Muscle of leg (tissue), 11 donors: ENCODE results near the gene ZDHHC11. TPM values are rescaled to one million over a fixed set of nuclear protein-coding genes. Genes with fewer than 3 reads are reported as not detected.
"Not testable (repeated sequence)": the region's sequence is repeated elsewhere in the genome, so short reads cannot be mapped to it uniquely, and the experiment has no call there.

Source experiments
- DNase-seq: peaks from one replicate; pipeline ENCODE4 v3.0.0; 2013
- H3K27ac ChIP-seq: one replicate; pipeline ENCODE4 v1.5.1; 2013; ENCODE audit warnings: mild to moderate bottlenecking, low read length, control low read depth
- H3K27me3 ChIP-seq: one replicate; pipeline ENCODE4 v1.6.1; 2013; ENCODE audit warnings: low read length; ENCODE audit not compliant: control insufficient read depth, insufficient read depth
- H3K36me3 ChIP-seq: one replicate; pipeline ENCODE4 v1.6.1; 2013; ENCODE audit warnings: low read length; ENCODE audit not compliant: control insufficient read depth, insufficient read depth
- H3K4me1 ChIP-seq: one replicate; pipeline ENCODE4 v1.6.1; 2013; ENCODE audit warnings: low read length; ENCODE audit not compliant: control insufficient read depth, insufficient read depth
- H3K4me3 ChIP-seq: one replicate; pipeline ENCODE4 v1.5.1; 2013; ENCODE audit warnings: low read length, control low read depth
- H3K9me3 ChIP-seq: replicated peaks from 2 replicates; pipeline ENCODE4 v1.6.1; 2013; ENCODE audit warnings: low read depth, low read length; ENCODE audit not compliant: control insufficient read depth
- WGBS: methylation state at CpG from one replicate; pipeline ENCODE4 v1.1.5; 2013; ENCODE audit warnings: missing lambda C conversion rate; ENCODE audit not compliant: insufficient coverage; 5-methylcytosine and 5-hydroxymethylcytosine counted together
- polyA plus RNA-seq, 8 donors: library from polyadenylated mRNA; unstranded; fragments of 120-200 nt; gene quantifications; one replicate each; pipeline versions ENCODE4 v1.2.1 to v1.2.3, GENCODE V29; 2013; ENCODE audit warnings: inconsistent platforms in 1 of 8, low replicate concordance in 1 of 8; ENCODE audit not compliant: insufficient read length in 8 of 8, insufficient read depth in 1 of 8
- total RNA-seq: library from RNA; stranded (reverse); fragments of 120-200 nt; gene quantifications from one replicate; pipeline ENCODE4 v1.2.4, GENCODE V29; 2013

The ZDHHC11 gene
- total and polyA plus RNA-seq, 9 donors = 2.8 to 24.9 (median 10.5) TPM

GRCh38 chr5:878677-879076, 27.9 kb upstream of the ZDHHC11 start:
- H3K36me3 ChIP-seq = peaks cover 68% of the 10 kb centered on the region
- no CpG with 5 or more reads among the region's 8 CpGs for WGBS

DNA sequence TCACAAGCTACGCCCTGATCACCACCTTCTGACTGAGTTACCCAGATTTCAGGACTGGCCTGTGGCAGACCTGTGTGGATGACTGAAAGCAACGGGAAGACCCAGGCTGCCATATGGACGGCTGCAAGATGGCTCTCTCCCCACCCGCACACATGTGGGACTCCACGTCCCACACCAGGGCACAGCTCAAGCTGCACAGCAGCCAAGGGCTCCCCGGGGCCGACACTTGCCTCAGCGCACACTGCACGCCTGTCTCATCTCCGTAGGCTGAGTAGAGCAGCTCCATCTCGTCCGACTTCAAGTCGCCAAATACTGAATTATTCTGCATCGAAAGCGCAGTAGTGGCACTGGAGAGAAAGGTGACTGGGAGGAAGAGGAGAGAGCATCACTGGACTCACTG, 27.3 kb upstream of the ZDHHC11 start:
- Histone ChIP-seq H3K9me3 (no peaks in the 10 kb centered on the region), H3K36me3 (peaks cover 68% of the 10 kb centered on the region), H3K27me3 (no peaks in the 10 kb centered on the region), H3K27ac (no peak overlapping the region), H3K4me1 (no peaks in the 10 kb centered on the region), H3K4me3 (no peak overlapping the region)
- DNase-seq = no peak
- WGBS = 92% methylated on average over 15 of the region's 15 CpGs

More at GRCh38 chr5:878677-879076, 27.9 kb upstream of the ZDHHC11 start:
- not testable (repeated sequence) for H3K4me3 ChIP-seq, DNase-seq, H3K4me1 ChIP-seq, H3K27ac ChIP-seq, H3K27me3 ChIP-seq, H3K9me3 ChIP-seq

DNA sequence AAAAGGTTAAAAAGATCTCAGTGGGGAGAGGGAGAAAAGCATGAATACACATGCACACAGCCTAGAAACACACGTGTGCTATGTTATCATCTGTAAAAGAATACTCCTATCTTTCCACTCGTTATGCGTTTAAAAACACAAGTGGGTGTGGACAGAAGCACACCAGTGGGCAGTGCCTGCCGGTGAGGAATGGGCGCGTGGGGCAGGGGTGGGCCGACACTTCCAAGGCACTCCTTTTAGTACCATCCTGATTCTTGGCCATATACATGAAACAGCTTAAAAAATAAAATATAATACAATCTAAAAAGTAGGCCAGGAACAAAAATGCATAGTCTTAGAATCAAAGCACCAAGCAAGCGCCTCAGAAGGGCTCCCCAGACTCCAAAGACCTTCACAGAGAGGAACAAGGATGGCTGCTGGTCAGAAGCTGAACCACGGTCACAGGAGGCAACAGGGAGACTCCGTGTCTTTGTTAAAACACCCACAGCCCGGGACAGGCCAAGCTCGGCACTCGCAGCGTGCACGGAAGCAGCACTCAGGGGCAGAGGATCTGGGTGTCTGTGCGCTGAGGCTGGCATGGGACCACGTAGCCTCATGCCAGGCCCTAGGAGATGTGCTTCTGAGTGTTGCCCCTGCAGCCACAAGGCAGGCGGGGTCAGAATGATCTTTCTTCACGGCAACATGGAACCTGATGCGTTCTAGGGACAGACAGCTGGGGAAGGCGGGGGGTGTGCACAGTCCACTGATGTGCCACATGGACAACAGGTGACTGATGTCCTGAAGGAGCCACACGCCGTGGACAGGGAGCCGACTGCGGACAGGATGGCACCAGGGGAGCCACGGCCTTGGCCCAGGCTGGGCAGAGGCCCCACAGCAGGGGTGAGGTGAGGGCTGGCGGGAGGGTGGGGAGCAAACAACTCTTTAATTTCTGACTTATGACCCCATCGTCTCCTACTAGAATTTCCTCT, 25.9 kb upstream of the ZDHHC11 start:
- DNase-seq = no peak
- 89% methylated on average over 22 of the region's 28 CpGs for WGBS
- no peak overlapping the region for H3K4me3 ChIP-seq
- no peaks in the 10 kb centered on the region for H3K4me1 ChIP-seq
- peaks cover 66% of the 10 kb centered on the region for H3K36me3 ChIP-seq
- H3K27ac ChIP-seq = no peak overlapping the region
- H3K27me3 ChIP-seq = no peaks in the 10 kb centered on the region
- no peaks in the 10 kb centered on the region for H3K9me3 ChIP-seq

GRCh38 chr5:875931-876330, 25.1 kb upstream of the ZDHHC11 start:
- Histone ChIP-seq H3K27ac (no peak overlapping the region), H3K36me3 (peaks cover 67% of the 10 kb centered on the region), H3K27me3 (no peaks in the 10 kb centered on the region), H3K4me1 (no peaks in the 10 kb centered on the region), H3K4me3 (no peak overlapping the region), H3K9me3 (no peaks in the 10 kb centered on the region)
- WGBS = 90% methylated on average over 24 of the region's 24 CpGs
- DNase-seq = no peak

- Histone ChIP-seq H3K4me3 (no peak overlapping the region), H3K9me3 (no peaks in the 10 kb centered on the region), H3K4me1 (no peaks in the 10 kb centered on the region), H3K27me3 (no peaks in the 10 kb centered on the region), H3K36me3 (peaks cover 88% of the 10 kb centered on the region), H3K27ac (no peak overlapping the region)
- no peak for DNase-seq
- WGBS = 79% methylated on average over 8 of the region's 8 CpGs
These were observed 22.5 kb upstream of the ZDHHC11 start for GRCh38 chr5:873328-873727.

GRCh38 chr5:872301-872700, 21.5 kb upstream of the ZDHHC11 start:
- no peak for DNase-seq
- H3K4me3 ChIP-seq = no peak overlapping the region
- no peaks in the 10 kb centered on the region for H3K27me3 ChIP-seq
- 77% methylated on average over 10 of the region's 10 CpGs for WGBS
- peaks cover 88% of the 10 kb centered on the region for H3K36me3 ChIP-seq
- H3K27ac ChIP-seq = no peak overlapping the region
- no peaks in the 10 kb centered on the region for H3K4me1 ChIP-seq
- H3K9me3 ChIP-seq = no peaks in the 10 kb centered on the region

DNA sequence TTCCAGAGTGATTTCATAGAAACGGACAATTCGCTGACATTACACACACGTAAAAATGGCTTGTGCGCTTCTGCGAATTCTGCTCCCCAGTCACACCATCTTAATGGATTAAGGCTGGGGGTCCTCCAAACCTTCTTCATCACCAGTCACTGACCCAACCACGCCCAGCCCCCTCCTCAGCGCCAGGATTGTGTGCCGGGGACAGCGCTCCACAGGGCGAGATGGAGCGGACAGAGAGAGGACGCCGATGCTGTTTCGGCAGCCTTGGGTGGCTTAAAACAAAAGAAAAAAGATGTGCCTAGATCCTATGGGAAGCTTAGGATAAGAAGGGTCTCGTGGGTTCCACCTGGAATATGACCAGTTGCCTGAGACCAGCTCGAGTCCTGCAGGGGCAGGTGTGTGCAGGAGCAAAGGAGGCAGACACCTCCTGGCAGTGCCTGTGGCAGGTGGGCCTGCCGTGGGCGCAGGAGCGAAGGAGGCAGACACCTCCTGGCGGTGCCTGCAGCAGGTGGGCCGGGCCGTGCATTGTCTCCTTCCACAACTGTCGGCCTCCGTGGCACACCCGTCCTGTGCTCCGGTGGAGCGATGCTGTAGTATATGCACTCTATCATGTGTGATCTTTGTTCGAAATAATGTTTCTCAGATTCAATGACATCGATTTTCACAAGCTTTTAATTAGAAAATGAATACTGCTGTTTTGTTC, 21.0 kb upstream of the ZDHHC11 start:
- Histone ChIP-seq H3K27me3 (no peaks in the 10 kb centered on the region), H3K27ac (no peak overlapping the region), H3K4me1 (no peaks in the 10 kb centered on the region), H3K4me3 (no peak overlapping the region), H3K9me3 (no peaks in the 10 kb centered on the region), H3K36me3 (peaks cover 90% of the 10 kb centered on the region)
- 92% methylated on average over 28 of the region's 29 CpGs for WGBS
- DNase-seq = no peak

DNA sequence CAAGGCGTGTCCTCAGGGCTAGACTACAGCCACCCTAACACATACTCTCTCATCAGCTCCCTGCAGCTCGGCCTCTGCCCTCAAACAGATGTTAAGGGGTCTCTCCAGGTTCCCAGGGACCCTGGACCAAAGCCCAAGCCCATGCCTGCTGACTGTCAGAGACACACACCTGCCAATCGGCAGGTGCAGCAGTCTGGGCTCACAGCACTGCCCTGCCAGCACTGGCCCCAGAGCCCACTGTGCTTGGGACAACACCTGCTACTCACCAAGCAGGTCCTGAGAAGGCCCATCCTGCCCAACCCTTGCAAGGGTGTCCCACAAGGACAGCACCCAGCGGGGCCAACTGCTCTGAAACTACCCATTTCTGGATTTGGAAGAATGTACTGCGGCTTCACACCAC, 20.2 kb upstream of the ZDHHC11 start:
- 89% methylated on average over 5 of the region's 5 CpGs for WGBS
- no peak overlapping the region for H3K4me3 ChIP-seq
- no peaks in the 10 kb centered on the region for H3K9me3 ChIP-seq
- H3K27me3 ChIP-seq = no peaks in the 10 kb centered on the region
- H3K4me1 ChIP-seq = no peaks in the 10 kb centered on the region
- no peak overlapping the region for H3K27ac ChIP-seq
- no peak for DNase-seq
- H3K36me3 ChIP-seq = peaks cover 92% of the 10 kb centered on the region

GRCh38 chr5:868428-869135, 17.8 kb upstream of the ZDHHC11 start:
- H3K4me3 ChIP-seq = no peak overlapping the region
- H3K27me3 ChIP-seq = no peaks in the 10 kb centered on the region
- 86% methylated on average over 16 of the region's 16 CpGs for WGBS
- peaks cover 98% of the 10 kb centered on the region for H3K36me3 ChIP-seq
- H3K27ac ChIP-seq = no peak overlapping the region
- no peaks in the 10 kb centered on the region for H3K4me1 ChIP-seq
- DNase-seq = no peak
- no peaks in the 10 kb centered on the region for H3K9me3 ChIP-seq
